ENCODE results near the gene CCDC197. TPM values are rescaled to one million over a fixed set of nuclear protein-coding genes. Genes with fewer than 3 reads are reported as not detected.

Gene CCDC197
- total RNA-seq, 2 donors from 2014 or later = not detected

DNA sequence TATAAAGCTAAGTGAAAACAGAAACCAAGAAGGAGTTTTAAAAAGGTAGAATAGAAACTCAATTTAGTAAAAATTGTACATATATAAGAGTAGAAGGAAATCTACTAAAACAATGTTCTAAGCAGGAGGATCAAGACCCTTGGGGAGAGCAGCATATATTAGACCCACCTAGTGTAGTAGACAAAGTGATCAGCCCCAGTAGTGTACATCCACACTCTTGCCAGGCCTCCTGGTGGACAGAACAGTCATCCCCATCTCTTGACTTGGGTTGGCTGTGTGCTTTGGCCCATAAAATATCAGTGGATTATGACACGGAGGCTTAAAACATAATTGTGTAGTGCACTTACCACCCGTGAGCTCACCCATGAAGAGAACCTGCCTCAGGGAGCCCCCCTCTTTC lies 18.1 kb downstream of the CCDC197 start:
- no peaks in the 10 kb centered on the region for H3K4me1 ChIP-seq (ENCODE audit: control insufficient read depth, insufficient read depth, low read length)
- no peak overlapping the region for H3K27ac Mint-ChIP-seq
- H3K9me3 ChIP-seq (ENCODE audit: control insufficient read depth, low read length) = no peaks in the 10 kb centered on the region
- no peak for DNase-seq
- H3K4me3 ChIP-seq (ENCODE audit: low read length) = no peak overlapping the region
- H3K36me3 ChIP-seq (ENCODE audit: control insufficient read depth, insufficient read depth, low read length) = no peaks in the 10 kb centered on the region
- 88 to 92% methylated on average over 2 of the region's 2 CpGs for WGBS, 2 experiments (ENCODE audit: insufficient coverage in 1 of 2, insufficient read length in 1 of 2)
- peak; percentile 31 for TF ChIP-seq CTCF (conservative IDR thresholded peaks at IDR 0.05)
- H3K36me3 Mint-ChIP-seq (ENCODE audit: low read depth) = no peaks in the 10 kb centered on the region
- H3K27ac ChIP-seq (ENCODE audit: low read depth, low read length) = no peak overlapping the region
- H3K27me3 ChIP-seq (ENCODE audit: control insufficient read depth, insufficient read depth, low read length, poor library complexity, severe bottlenecking) = peaks cover 5% of the 10 kb centered on the region
- H3K9me3 Mint-ChIP-seq = no peaks in the 10 kb centered on the region
- H3K4me3 Mint-ChIP-seq = no peak overlapping the region
- no peaks in the 10 kb centered on the region for H3K4me1 Mint-ChIP-seq
- no peak overlapping the region for H3K9ac ChIP-seq (ENCODE audit: extremely low read depth, low read length, poor library complexity, severe bottlenecking)
- H3K27me3 Mint-ChIP-seq (ENCODE audit: insufficient read depth) = peaks cover 18% of the 10 kb centered on the region

DNA sequence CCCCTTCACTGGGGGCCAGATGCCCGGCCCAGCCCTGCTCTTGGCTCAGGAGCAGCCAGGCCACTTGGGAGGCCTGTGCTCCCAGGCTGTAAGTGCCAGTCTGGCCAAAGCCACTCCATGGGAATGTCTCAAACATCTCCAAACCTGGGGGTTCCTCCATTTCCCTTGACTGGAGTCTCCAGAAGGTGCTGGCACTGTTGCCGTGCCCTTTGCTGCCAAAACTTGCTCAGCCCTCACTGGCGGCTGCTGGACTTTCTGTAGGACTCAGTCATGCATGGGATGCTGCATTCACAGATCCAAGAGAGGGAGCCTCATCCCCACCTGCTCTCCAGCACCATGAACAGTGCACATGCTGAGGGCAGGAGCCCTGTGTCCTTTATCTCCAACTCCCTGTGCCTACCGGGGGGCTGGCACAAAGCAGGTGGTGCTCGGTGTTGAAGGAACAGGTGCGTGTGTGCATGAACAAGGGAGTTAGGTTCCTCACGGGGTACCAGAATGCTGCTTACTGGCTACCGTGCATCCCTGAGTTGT lies 19.4 kb downstream of the CCDC197 start:
- H3K27me3 ChIP-seq (ENCODE audit: control insufficient read depth, insufficient read depth, low read length, poor library complexity, severe bottlenecking) = peaks cover 5% of the 10 kb centered on the region
- H3K27ac ChIP-seq (ENCODE audit: low read depth, low read length) = no peak overlapping the region
- no peak overlapping the region for H3K9ac ChIP-seq (ENCODE audit: extremely low read depth, low read length, poor library complexity, severe bottlenecking)
- no peaks in the 10 kb centered on the region for H3K4me1 ChIP-seq (ENCODE audit: control insufficient read depth, insufficient read depth, low read length)
- peaks cover 14% of the 10 kb centered on the region for H3K27me3 Mint-ChIP-seq (ENCODE audit: insufficient read depth)
- DNase-seq = no peak
- TF ChIP-seq CTCF (conservative IDR thresholded peaks at IDR 0.05) = no peak
- no peaks in the 10 kb centered on the region for H3K4me1 Mint-ChIP-seq
- no peaks in the 10 kb centered on the region for H3K36me3 ChIP-seq (ENCODE audit: control insufficient read depth, insufficient read depth, low read length)
- H3K36me3 Mint-ChIP-seq (ENCODE audit: low read depth) = no peaks in the 10 kb centered on the region
- H3K9me3 ChIP-seq (ENCODE audit: control insufficient read depth, low read length) = no peaks in the 10 kb centered on the region
- H3K4me3 ChIP-seq (ENCODE audit: low read length) = no peak overlapping the region
- H3K4me3 Mint-ChIP-seq = no peak overlapping the region
- 87 to 90% methylated on average over 6 to 8 of the region's 8 CpGs for WGBS, 2 experiments (ENCODE audit: insufficient coverage in 1 of 2, insufficient read length in 1 of 2)
- no peak overlapping the region for H3K27ac Mint-ChIP-seq
- no peaks in the 10 kb centered on the region for H3K9me3 Mint-ChIP-seq

DNA sequence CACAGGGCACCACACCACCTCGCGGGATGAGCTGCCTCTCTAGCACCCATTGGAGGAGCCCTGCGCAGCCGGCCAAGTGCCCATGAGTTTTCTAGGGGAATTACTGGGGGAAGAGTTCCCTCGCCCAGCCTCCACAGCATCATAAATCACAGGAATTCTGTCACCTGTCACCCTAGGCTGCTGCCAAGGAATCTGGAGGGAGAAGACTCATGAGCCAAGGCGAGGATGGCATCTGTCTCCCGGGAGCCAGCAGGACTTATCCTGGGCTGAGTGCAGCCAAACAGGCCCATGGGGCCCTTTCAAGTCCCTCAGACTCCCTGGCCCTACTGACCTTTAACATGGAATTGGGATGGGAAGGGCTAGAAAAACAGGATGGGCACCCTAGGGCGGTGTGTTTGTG lies 21.2 kb downstream of the CCDC197 start:
- Mint-ChIP-seq H3K4me1 (peaks cover 15% of the 10 kb centered on the region), H3K9me3 (no peaks in the 10 kb centered on the region), H3K27me3 (ENCODE audit: insufficient read depth) (peaks cover 11% of the 10 kb centered on the region), H3K27ac (no peak overlapping the region), H3K36me3 (ENCODE audit: low read depth) (no peaks in the 10 kb centered on the region), H3K4me3 (no peak overlapping the region)
- Histone ChIP-seq H3K4me1 (ENCODE audit: control insufficient read depth, insufficient read depth, low read length) (peaks cover 8% of the 10 kb centered on the region), H3K27me3 (ENCODE audit: control insufficient read depth, insufficient read depth, low read length, poor library complexity, severe bottlenecking) (peaks cover 5% of the 10 kb centered on the region), H3K36me3 (ENCODE audit: control insufficient read depth, insufficient read depth, low read length) (no peaks in the 10 kb centered on the region), H3K9me3 (ENCODE audit: control insufficient read depth, low read length) (no peaks in the 10 kb centered on the region), H3K4me3 (ENCODE audit: low read length) (no peak overlapping the region), H3K9ac (ENCODE audit: extremely low read depth, low read length, poor library complexity, severe bottlenecking) (no peak overlapping the region), H3K27ac (ENCODE audit: low read depth, low read length) (no peak overlapping the region)
- no peak for TF ChIP-seq CTCF (conservative IDR thresholded peaks at IDR 0.05)
- 87 to 94% methylated on average over 6 to 8 of the region's 8 CpGs for WGBS, 2 experiments (ENCODE audit: insufficient coverage in 1 of 2, insufficient read length in 1 of 2)
- DNase-seq = no peak
